ENCODE measurements around the gene TMED9.

TMED9 gene

DNA sequence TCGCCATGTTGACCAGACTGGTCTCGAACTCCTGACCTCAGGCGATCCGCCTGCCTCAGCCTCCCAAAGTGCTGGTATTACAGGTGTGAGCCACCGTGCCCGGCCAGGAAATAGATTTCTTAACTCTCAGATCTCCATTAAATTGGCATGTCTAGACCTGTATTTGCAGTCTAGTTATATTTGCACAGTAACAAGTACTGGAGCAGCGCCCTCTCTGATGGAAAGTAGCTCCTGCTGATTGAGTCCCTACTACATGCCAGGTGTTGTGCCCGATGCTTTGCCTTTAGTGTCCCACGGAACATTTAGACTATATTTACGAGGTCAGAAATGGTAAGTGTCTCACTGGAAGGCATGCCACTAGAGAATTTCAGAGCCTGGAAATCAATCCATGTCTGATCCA is 15.8 kb upstream of the TMED9 start:
- DNase-seq (ENCODE audit: low spot score) (no peak), FAIRE-seq (no peak)

DNA sequence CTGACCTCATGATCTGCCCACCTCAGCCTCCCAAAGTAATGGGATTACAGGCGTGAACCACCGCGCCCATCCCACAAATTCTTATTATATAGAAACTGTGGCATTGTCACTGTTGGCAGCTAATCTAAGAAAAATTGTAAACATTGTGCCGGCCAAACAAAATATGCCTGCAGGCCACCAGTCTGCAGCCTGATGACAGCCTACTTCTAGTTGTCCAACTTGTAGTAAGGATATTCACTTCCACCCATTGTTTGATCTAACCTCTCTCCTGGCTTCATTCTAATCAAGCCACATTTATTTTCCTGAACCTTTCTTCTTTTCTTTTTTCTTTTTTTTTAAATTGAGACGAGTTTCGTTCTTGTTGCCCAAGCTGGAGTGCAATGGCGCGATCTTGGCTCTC is 13.7 kb upstream of the TMED9 start:
- DNase-seq (ENCODE audit: low spot score), result no peak
- no peak for FAIRE-seq

GRCh38 chr5:177588413-177588909 is 3.5 kb upstream of the TMED9 start:
- FAIRE-seq (no peak), DNase-seq (ENCODE audit: low spot score) (no peak)

DNA sequence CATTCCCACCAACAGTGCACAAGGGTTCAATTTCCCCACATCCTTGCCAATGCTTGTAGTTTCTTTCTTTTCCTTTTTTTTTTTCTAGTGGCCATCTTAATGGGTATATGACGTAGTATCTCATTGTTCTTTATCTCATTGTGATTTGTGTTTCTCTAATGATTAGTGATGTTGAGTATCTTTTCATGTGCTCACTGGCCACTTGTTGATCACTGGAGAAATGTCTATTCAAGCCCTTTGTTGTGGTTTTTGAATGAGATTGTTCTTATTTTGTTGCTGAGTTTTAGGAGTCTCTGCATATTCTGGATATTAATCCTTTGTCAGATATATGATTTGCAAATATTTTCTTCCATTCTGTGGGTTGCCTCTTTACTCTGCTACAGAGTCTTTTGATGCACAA is 1.6 kb upstream of the TMED9 start:
- no peak for DNase-seq (ENCODE audit: low spot score)
- FAIRE-seq, result no peak

DNA sequence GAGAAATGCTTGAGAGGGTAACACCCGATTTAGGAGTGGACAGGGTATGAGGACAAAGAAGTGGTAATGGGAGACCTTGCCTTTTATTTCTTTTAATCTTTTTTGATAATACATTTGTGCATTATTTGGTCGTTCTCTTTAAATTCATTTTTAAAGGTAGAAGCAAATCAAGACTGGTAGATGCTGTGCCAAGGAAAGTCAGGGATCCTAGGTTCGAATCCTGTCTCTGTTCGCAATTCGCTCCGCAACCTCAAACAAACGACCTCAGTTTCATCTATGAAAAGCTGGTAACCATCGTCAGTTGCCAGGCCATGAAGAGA is 353 bp upstream of the TMED9 start:
- DNase-seq (ENCODE audit: low spot score), result no peak
- FAIRE-seq, result no peak

- DNase-seq (ENCODE audit: low spot score), result no peak
These were observed 902 bp downstream of the TMED9 start for GRCh38 chr5:177592905-177593304.

DNA sequence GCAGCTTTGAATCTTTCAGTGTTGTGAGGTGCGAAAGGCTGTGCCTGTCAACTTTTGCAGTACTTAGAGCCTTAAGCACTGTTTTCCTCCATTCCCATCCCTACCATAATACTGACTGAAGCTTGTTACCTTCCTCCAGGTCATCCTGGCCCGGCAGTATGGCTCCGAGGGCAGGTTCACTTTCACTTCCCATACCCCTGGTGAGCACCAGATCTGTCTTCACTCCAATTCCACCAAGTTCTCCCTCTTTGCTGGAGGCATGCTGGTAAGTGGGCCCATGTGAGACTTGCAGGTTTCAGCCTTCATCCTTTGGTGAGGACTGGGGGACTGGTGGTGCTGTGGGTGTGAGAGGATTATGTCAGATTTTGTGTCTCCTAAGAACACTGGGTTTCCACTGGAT is 1.5 kb downstream of the TMED9 start:
- DNase-seq (ENCODE audit: low spot score) (no peak), FAIRE-seq (no peak)

More at GRCh38 chr5:177592905-177593304, 902 bp downstream of the TMED9 start:
- FAIRE-seq, result no peak

DNA sequence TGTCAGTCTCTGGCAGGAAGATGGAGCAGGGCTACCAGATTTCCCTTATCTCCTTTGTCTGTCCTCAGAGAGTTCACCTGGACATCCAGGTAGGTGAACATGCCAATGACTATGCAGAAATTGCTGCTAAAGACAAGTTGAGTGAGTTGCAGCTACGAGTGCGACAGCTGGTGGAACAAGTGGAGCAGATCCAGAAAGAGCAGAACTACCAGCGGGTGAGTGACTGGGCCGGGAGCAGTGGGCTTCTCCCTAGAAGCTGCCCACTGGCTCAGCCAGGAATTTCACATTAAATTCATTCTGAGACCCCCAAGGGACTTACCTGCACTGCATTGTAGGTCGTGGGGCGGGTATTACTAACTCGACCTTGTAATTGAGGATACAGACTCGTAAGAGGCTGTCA is 2.1 kb downstream of the TMED9 start:
- FAIRE-seq (no peak), DNase-seq (ENCODE audit: low spot score) (no peak)

DNA sequence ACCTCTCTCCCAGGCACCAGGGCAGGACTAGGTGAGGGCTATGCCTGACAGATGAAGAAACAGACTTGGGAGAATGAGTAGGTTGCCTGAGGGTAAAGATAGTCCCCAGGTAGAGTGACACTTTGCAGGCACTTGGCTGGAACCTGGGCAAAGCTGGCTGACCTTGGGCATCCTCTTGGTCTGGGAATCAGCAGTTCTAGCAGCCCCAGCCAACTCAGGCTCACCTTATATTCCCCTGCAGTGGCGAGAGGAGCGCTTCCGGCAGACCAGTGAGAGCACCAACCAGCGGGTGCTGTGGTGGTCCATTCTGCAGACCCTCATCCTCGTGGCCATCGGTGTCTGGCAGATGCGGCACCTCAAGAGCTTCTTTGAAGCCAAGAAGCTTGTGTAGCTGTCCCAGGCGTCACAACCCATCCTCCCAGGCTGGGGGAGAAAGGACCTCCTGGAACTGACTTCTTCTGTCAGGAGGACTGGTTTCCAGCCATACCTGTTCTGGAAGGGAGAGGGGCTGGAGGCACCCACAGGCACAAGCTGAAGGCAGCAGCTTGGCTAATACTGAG is 3.1 kb downstream of the TMED9 start:
- FAIRE-seq, result no peak
- no peak for DNase-seq (ENCODE audit: low spot score)

DNA sequence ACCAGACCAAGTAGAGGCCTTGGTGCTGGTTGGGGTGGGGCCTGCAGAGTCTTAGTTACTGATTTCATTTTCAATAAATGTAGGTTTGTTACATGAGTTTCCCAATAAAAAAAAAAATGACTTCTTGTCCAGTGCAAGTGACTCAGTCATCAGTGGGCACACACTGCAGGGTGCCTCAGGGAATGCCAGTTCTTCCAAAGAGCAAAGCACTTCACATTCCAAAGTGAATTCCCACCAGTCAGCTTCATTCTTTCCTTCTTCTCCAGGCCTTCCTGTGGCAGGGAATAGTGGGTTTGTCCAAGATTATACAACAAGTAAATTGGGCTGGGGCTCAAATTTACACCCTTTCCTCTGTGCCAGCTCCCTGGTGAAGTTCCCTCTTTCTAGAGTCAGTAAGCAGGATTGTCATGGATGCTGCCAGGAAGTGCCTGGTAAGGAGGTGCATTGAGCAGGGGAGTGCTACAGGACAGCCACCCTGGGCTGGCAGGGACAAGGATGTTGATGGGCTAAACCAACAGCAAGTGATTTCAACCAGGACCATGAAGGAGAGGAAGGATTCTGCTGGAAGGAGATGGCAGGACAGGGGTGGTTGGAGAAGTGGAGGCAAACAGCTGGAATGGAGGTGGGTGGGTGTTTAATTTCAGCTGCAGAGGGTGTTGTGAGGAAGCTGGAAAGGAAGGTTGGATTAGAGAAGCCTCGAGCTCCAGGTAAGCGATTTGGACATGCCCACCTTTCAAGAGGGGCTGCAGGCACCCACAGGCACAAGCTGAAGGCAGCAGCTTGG is 4.2 kb downstream of the TMED9 start:
- no peak for FAIRE-seq

GRCh38 chr5:177596775-177597238 is 4.8 kb downstream of the TMED9 start:
- DNase-seq (ENCODE audit: low spot score) (no peak), FAIRE-seq (no peak)

More for the DNA sequence above, 4.2 kb downstream of the TMED9 start:
- DNase-seq (ENCODE audit: low spot score), result no peak

GRCh38 chr5:177598477-177598876 is 6.5 kb downstream of the TMED9 start:
- no peak for FAIRE-seq
- no peak for DNase-seq (ENCODE audit: low spot score)

DNA sequence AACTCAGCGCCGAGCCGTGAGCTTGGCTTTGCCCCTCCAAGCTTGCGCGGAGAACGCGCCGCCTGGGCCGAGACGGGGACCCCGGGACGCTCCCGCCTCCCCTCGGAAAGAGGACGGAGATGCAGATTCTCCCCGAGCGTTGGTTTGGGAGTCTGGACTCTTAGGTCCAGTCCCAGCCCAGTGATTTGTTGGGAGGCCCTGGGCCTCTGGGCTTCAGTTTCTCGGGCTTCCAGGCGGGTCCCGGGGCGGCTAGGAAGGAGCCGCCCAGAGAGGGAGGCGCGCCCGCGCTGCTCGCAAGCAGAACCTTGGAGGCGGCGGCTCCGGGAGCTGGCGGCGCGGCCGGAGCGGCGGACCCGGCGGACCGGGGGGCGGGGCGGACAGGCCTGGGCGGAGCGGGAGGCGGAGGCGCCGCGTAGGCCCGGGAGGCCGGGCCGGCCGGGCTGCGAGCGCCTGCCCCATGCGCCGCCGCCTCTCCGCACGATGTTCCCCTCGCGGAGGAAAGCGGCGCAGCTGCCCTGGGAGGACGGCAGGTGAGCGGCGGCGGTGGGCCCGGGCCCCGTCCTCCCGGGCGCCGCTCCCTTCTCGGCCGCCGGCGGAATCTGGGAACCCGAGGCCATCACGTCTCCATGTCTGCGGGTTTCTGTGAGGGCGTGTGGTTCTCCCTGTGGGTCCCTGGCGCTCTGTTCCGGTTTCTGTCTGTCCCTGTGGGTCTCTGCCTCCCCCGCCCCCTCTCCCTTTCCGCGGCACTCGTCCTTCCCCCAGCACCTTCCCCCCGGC is 7.9 kb downstream of the TMED9 start, which contains the start of gene B4GALT7:
B4GALT7 (plus strand) TSS at position 402 of the 777 bp plus-strand sequence; CDS start at position 481, 79 bp downstream.
- DNase-seq (ENCODE audit: low spot score) (peak; percentile 51), FAIRE-seq (no peak)

DNA sequence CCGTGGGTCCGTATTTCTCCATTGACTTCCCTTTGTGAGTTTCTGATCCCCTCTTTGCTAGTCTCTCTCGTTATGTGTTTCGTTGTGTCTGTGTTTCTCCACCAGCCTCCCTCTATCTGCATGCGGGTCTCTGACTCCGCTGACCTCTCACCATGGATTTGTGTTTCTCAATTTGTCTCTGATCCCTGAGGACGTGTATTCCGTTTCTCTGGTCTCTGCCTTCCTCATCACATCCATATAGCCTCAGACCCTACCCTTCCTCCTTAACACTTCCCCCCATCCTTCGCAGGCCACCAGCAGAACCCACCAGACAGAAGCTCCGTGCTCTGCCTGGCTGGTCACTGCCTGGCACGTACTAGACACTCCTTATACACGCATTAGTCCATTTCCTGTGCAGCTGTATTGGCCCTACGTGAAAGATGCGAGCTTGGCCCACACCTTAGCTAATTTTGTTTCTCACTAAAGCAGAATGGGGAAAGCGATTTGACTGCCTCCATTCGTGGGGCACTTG is 8.6 kb downstream of the TMED9 start:
- DNase-seq (ENCODE audit: low spot score) (no peak), FAIRE-seq (no peak)

GRCh38 chr5:177601126-177601525 is 9.1 kb downstream of the TMED9 start:
- DNase-seq (ENCODE audit: low spot score), result no peak
- FAIRE-seq, result no peak

- FAIRE-seq, result no peak
- no peak for DNase-seq (ENCODE audit: low spot score)
These were observed 9.8 kb downstream of the TMED9 start for GRCh38 chr5:177601577-177602457.

GRCh38 chr5:177602458-177602830 is 10.4 kb downstream of the TMED9 start:
- FAIRE-seq (no peak), DNase-seq (ENCODE audit: low spot score) (no peak)

DNA sequence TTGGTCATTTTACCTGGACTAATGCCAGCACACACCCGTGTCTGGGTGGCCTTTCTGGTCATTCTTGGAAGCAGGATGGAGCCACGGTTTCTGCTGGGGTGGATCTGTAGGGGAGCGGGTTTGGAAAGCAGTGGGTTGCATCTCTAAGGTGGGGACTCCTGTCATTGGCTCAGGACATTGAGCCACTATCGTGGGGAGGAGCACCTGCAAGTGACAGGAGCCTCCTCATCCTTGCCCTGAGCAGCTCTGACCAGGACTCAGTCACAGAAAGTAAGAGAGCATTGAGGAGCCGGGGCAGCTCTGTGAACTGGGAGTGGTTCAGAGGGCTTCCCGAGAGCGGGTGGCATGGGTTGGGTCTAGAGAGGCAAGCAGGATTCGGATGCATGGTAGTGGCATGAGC is 11.6 kb downstream of the TMED9 start:
- FAIRE-seq (no peak), DNase-seq (ENCODE audit: low spot score) (no peak)

DNA sequence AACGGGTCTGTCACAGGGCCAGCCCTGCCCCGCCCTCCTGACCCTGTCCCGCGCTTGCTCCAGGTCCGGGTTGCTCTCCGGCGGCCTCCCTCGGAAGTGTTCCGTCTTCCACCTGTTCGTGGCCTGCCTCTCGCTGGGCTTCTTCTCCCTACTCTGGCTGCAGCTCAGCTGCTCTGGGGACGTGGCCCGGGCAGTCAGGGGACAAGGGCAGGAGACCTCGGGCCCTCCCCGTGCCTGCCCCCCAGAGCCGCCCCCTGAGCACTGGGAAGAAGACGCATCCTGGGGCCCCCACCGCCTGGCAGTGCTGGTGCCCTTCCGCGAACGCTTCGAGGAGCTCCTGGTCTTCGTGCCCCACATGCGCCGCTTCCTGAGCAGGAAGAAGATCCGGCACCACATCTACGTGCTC is 12.1 kb downstream of the TMED9 start:
- FAIRE-seq (no peak), DNase-seq (ENCODE audit: low spot score) (no peak)

DNA sequence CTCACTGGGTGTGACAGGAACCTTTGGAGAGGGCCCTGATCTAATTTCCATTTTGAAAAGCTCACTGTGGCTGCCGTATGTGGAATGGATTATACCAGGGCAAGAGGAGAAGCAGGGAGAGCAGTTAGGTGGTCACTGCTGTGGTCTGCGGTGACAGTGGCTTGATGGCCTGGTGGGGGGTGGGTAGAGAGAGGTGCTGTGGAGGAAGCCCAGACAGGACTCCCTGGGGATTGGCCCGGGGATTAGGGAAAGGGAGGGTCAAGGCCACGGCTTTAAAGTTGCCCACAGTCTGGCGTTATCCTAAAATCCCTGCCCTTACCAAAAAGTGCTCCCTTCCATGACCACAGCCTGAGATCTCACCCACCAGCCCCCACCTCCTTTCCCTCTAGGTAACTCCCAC is 12.7 kb downstream of the TMED9 start:
- FAIRE-seq (no peak), DNase-seq (ENCODE audit: low spot score) (no peak)

DNA sequence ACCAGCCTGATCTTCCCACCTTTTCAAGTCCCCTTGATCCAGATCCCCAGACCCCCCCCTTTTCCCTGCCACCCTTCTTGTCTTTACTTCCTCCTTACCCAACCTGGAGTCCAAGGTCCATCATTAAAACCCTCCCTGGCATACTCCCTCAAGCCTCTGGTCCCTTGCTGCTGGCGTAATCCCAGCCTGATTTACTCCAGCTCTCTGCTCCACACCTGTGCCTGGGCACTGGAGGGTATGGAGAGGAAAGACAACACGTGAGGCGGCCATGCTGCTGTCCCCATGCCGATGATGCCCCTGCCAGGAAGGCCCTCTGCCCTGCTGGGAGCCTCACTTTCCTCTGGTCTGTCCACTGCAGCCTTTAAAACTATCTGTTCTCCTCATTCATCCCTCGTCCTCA is 13.1 kb downstream of the TMED9 start:
- no peak for DNase-seq (ENCODE audit: low spot score)
- FAIRE-seq, result no peak
